MM.1S (cell line): ENCODE results near the gene SPC24.

ENCODE experiments used
- CTCF ChIP-seq: fragments of 300-600 bp; sonication (generic); IDR thresholded peaks from 2 replicates; pipeline ENCODE4 v1.5.1; 2016; ENCODE audit warnings: antibody characterized with exemption, low read length, mixed read lengths
- EZH2 ChIP-seq: fragments of 300-600 bp; sonication (generic); optimal IDR thresholded peaks from 2 replicates; pipeline ENCODE3; 2017; ENCODE audit warnings: low read depth, mild to moderate bottlenecking, antibody characterized with exemption, low read length, mixed read lengths
- EZH2phosphoT487 ChIP-seq: fragments of 300-600 bp; sonication (generic); IDR thresholded peaks from 2 replicates; pipeline ENCODE4 v1.6.1; 2018; ENCODE audit warnings: antibody characterized with exemption, low read length

- no peak for TF ChIP-seq EZH2
- no peak for TF ChIP-seq CTCF
- TF ChIP-seq EZH2phosphoT487: no peak
Observed at GRCh38 chr19:11169896-11170678, 14.5 kb upstream of the SPC24 start.
